ENCODE results near the gene RGPD6.
"Not testable (repeated sequence)": the region's sequence is repeated elsewhere in the genome, so short reads cannot be mapped to it uniquely, and the experiment has no call there.

GRCh38 chr2:110588520-110588919, 11.5 kb upstream of the RGPD6 start:
- not testable (repeated sequence) for TF ChIP-seq EZH2 (IDR thresholded peaks at IDR 0.05; ENCODE audit: low read length); CTCF (optimal IDR thresholded peaks at IDR 0.05 in 1 of 3, IDR thresholded peaks at IDR 0.05 in 1 of 3, conservative IDR thresholded peaks at IDR 0.05 in 1 of 3; ENCODE audit: extremely low read depth in 1 of 3, insufficient read depth in 2 of 3, low read length in 3 of 3)
